Astrocyte (in vitro differentiated cells and primary cell): ENCODE measurements around the gene XXYLT1. TPM values are rescaled to one million over a fixed set of nuclear protein-coding genes. Genes with fewer than 3 reads are reported as not detected.
A peak's percentile ranks its signal among the peaks of the same experiment; 100 is the strongest.

Experiments
- DNase-seq: peaks from one replicate; pipeline ENCODE4 v3.0.0-alpha.2; 2010; ENCODE audit warnings: low read depth
- FAIRE-seq: peaks from 2 replicates; lab custom pipeline; 2011; peaks lifted over from hg19 to GRCh38; lab: Jason Lieb, UNC
- H2AFZ ChIP-seq: 2 replicates; pipeline ENCODE4 v1.6.0; 2012; ENCODE audit warnings: low read depth, low read length, inconsistent platforms
- H3K27ac ChIP-seq: 2 replicates; pipeline ENCODE4 v1.5.1; 2011; ENCODE audit warnings: low read depth, low read length, inconsistent platforms
- H3K27me3 ChIP-seq: 2 replicates; pipeline ENCODE4 v1.6.0; 2011; ENCODE audit warnings: low read length, inconsistent platforms; ENCODE audit not compliant: insufficient read depth
- H3K36me3 ChIP-seq: 2 replicates; pipeline ENCODE4 v1.5.1; 2011; ENCODE audit warnings: low read length, inconsistent platforms; ENCODE audit not compliant: insufficient read depth
- H3K4me1 ChIP-seq: 2 replicates; pipeline ENCODE4 v1.5.1; 2011; ENCODE audit warnings: low read length, inconsistent platforms; ENCODE audit not compliant: insufficient read depth
- H3K4me2 ChIP-seq: 2 replicates; pipeline ENCODE4 v1.6.0; 2012; ENCODE audit warnings: low read length, inconsistent platforms
- H3K4me3 ChIP-seq: 2 replicates; pipeline ENCODE4 v1.5.1; 2011; ENCODE audit warnings: low read depth, mild to moderate bottlenecking, low read length, inconsistent platforms; ENCODE audit not compliant: insufficient read depth
- H3K79me2 ChIP-seq: 2 replicates; pipeline ENCODE4 v1.6.0; 2012; ENCODE audit warnings: mild to moderate bottlenecking, low read length, inconsistent platforms; ENCODE audit not compliant: insufficient read depth
- H3K9ac ChIP-seq: 2 replicates; pipeline ENCODE4 v1.6.0; 2012; ENCODE audit warnings: mild to moderate bottlenecking, low read length, inconsistent platforms
- H3K9me3 ChIP-seq: 2 replicates; pipeline ENCODE4 v1.5.1; 2012; ENCODE audit warnings: low read depth, mild to moderate bottlenecking, low read length, inconsistent platforms; ENCODE audit not compliant: insufficient read depth
- H4K20me1 ChIP-seq: 2 replicates; pipeline ENCODE4 v1.6.0; 2012; ENCODE audit warnings: low read length, inconsistent platforms; ENCODE audit not compliant: insufficient read depth
- H3K27ac Mint-ChIP-seq: one replicate; pipeline ENCODE4 v1.8.0; 2021; ENCODE audit warnings: mild to moderate bottlenecking, mixed read lengths; ENCODE audit not compliant: unreplicated experiment
- H3K27me3 Mint-ChIP-seq: one replicate; pipeline ENCODE4 v1.8.0; 2021; ENCODE audit warnings: low read depth, mixed read lengths; ENCODE audit not compliant: unreplicated experiment
- H3K36me3 Mint-ChIP-seq: one replicate; pipeline ENCODE4 v1.8.0; 2021; ENCODE audit warnings: low read depth, mixed read lengths; ENCODE audit not compliant: unreplicated experiment
- H3K4me1 Mint-ChIP-seq: one replicate; pipeline ENCODE4 v1.8.0; 2021; ENCODE audit warnings: low read depth, mixed read lengths; ENCODE audit not compliant: unreplicated experiment
- H3K4me3 Mint-ChIP-seq: one replicate; pipeline ENCODE4 v1.8.0; 2021; ENCODE audit warnings: mild to moderate bottlenecking, moderate library complexity, mixed read lengths; ENCODE audit not compliant: unreplicated experiment
- H3K9me3 Mint-ChIP-seq: one replicate; pipeline ENCODE4 v1.8.0; 2021; ENCODE audit warnings: mild to moderate bottlenecking, mixed read lengths; ENCODE audit not compliant: unreplicated experiment
- CTCF ChIP-seq: IDR thresholded peaks from 2 replicates; pipeline ENCODE4 v1.5.1; 2011; ENCODE audit warnings: low read depth, mild to moderate bottlenecking, inconsistent platforms, low read length, moderate library complexity; ENCODE audit not compliant: insufficient read depth
- EZH2 ChIP-seq: IDR thresholded peaks from 2 replicates; pipeline ENCODE4 v1.6.1; 2012; ENCODE audit warnings: mild to moderate bottlenecking, low read length, inconsistent platforms; ENCODE audit not compliant: insufficient read depth
- total RNA-seq: library from RNA; stranded (reverse); gene quantifications from 2 replicates; pipeline ENCODE4 v1.2.1, GENCODE V29; 2021

The XXYLT1 gene
- total RNA-seq, 1 donor from 2014 or later, result 26.2 TPM

GRCh38 chr3:195251336-195252065 is 19.5 kb downstream of the XXYLT1 start:
- no peaks in the 10 kb centered on the region for H3K4me1 ChIP-seq
- peaks cover 55% of the 10 kb centered on the region for H3K79me2 ChIP-seq
- peaks cover 12% of the 10 kb centered on the region for H4K20me1 ChIP-seq
- no peaks in the 10 kb centered on the region for H3K27me3 ChIP-seq
- no peak overlapping the region for H3K4me3 Mint-ChIP-seq
- peaks cover 3% of the 10 kb centered on the region for H3K27me3 Mint-ChIP-seq
- H3K4me2 ChIP-seq, result no peak overlapping the region
- no peaks in the 10 kb centered on the region for H3K9me3 ChIP-seq
- TF ChIP-seq EZH2 (no peak), CTCF (no peak)
- peaks cover 17% of the 10 kb centered on the region for H3K36me3 Mint-ChIP-seq
- H3K9me3 Mint-ChIP-seq, result peaks cover 5% of the 10 kb centered on the region
- no peak overlapping the region for H3K9ac ChIP-seq
- no peak overlapping the region for H2AFZ ChIP-seq
- no peak overlapping the region for H3K4me3 ChIP-seq
- DNase-seq, result no peak
- no peak overlapping the region for H3K27ac ChIP-seq
- FAIRE-seq, result no peak
- H3K36me3 ChIP-seq, result no peaks in the 10 kb centered on the region
- no peak overlapping the region for H3K27ac Mint-ChIP-seq
- H3K4me1 Mint-ChIP-seq, result peaks cover 10% of the 10 kb centered on the region

GRCh38 chr3:195250473-195251251 is 20.3 kb downstream of the XXYLT1 start:
- peaks cover 14% of the 10 kb centered on the region for H3K4me1 Mint-ChIP-seq
- FAIRE-seq, result no peak

More at GRCh38 chr3:195250473-195251251, 20.3 kb downstream of the XXYLT1 start:
- no peak overlapping the region for H3K4me3 ChIP-seq
- H3K4me1 ChIP-seq, result no peaks in the 10 kb centered on the region
- H3K36me3 Mint-ChIP-seq, result peaks cover 17% of the 10 kb centered on the region
- H3K27ac ChIP-seq, result no peak overlapping the region
- H2AFZ ChIP-seq, result no peak overlapping the region
- peaks cover 12% of the 10 kb centered on the region for H4K20me1 ChIP-seq
- H3K9me3 ChIP-seq, result no peaks in the 10 kb centered on the region
- H3K79me2 ChIP-seq, result peaks cover 50% of the 10 kb centered on the region
- peaks cover 5% of the 10 kb centered on the region for H3K9me3 Mint-ChIP-seq
- no peak for DNase-seq
- H3K27ac Mint-ChIP-seq, result peak overlapping the region; percentile 41
- TF ChIP-seq CTCF (no peak), EZH2 (no peak)
- H3K4me3 Mint-ChIP-seq, result no peak overlapping the region
- H3K4me2 ChIP-seq, result no peak overlapping the region
- H3K36me3 ChIP-seq, result no peaks in the 10 kb centered on the region
- peaks cover 3% of the 10 kb centered on the region for H3K27me3 Mint-ChIP-seq
- no peak overlapping the region for H3K9ac ChIP-seq
- H3K27me3 ChIP-seq, result no peaks in the 10 kb centered on the region
